ENCODE results near the gene C2CD3. TPM values are rescaled to one million over a fixed set of nuclear protein-coding genes. Genes with fewer than 3 reads are reported as not detected.

The C2CD3 gene
- total and polyA plus RNA-seq, 9 of the 15 experiments (the other 6 are each of a cell fraction or from before 2014, with no cell fraction given), result 4.4 to 20.2 (median 15.4) TPM

GRCh38 chr11:73982990-73983740, 187.6 kb downstream of the C2CD3 start (continued):
- TF ChIP-seq RERE (CRISPR knock-in tag; IDR thresholded peaks at IDR 0.05; ENCODE audit: borderline replicate concordance) (no peak), HNRNPLL (IDR thresholded peaks at IDR 0.05; ENCODE audit: low read depth, low read length, poor library complexity, severe bottlenecking) (no peak), KAT7 (CRISPR knock-in tag; IDR thresholded peaks at IDR 0.05; ENCODE audit: borderline replicate concordance) (peak; percentile 70; the same call in 1 of the 2 replicates), OTX1 (CRISPR knock-in tag; IDR thresholded peaks at IDR 0.05) (peak; percentile 95), MCM7 (IDR thresholded peaks at IDR 0.05) (no peak), L3MBTL2 (IDR thresholded peaks at IDR 0.05) (peak; percentile 99), ZNF121 (CRISPR knock-in tag; conservative IDR thresholded peaks at IDR 0.05) (0 out of 2 replicates have a peak, but pooled peaks have one; percentile 4), RREB1 (CRISPR knock-in tag; IDR thresholded peaks at IDR 0.05) (peak; percentile 93), CREB3 (tag; conservative IDR thresholded peaks at IDR 0.05; ENCODE audit: low read depth) (no peak; the same call in 1 of the 2 replicates), ZNF695 (CRISPR knock-in tag; IDR thresholded peaks at IDR 0.05) (0 out of 2 replicates have a peak, but pooled peaks have one; percentile 85), ZNF184 (CRISPR knock-in tag; IDR thresholded peaks at IDR 0.05) (no peak), CBFA2T2 (conservative IDR thresholded peaks at IDR 0.05) (peak; percentile 66), ZNF512 (tag; IDR thresholded peaks at IDR 0.05) (no peak)
